HepG2 (cell line): ENCODE data around the gene ASB7. TPM values are rescaled to one million over a fixed set of nuclear protein-coding genes. Genes with fewer than 3 reads are reported as not detected.

ENCODE experiments used
- ATAC-seq: fragments of 200-7000 bp; cut with Tn5 transposase; 3 replicates; pipeline ENCODE4 v1.9.1; 2020; ENCODE audit warnings: mild to moderate bottlenecking, moderate library complexity
- BruUV-seq: library from RNA; stranded (reverse); fragments of 400-500 nt; replicated peaks from 2 replicates; lab custom pipeline; 2021; lab: Mats Ljungman, UMichigan
- CTCF ChIA-PET: fragments of 300-600 bp; formaldehyde crosslinking; extraction: SDS; loops from one replicate; lab custom pipeline; 2021; ENCODE audit warnings: low total read pairs, inconsistent platforms, low intra/inter-chr PET ratio; lab: Yijun Ruan, JAX
- POLR2A ChIA-PET: fragments of 350-600 bp; sonication (Branson Sonifier 250); formaldehyde crosslinking; loops from one replicate; lab custom pipeline; 2020; ENCODE audit warnings: antibody characterized with exemption, inconsistent platforms; lab: Yijun Ruan, JAX
- DNase-seq: peaks from one replicate; pipeline ENCODE4 v3.0.0-alpha.2; 2015; ENCODE audit warnings: low spot score
- FAIRE-seq: peaks from 3 replicates; lab custom pipeline; 2011; peaks lifted over from hg19 to GRCh38; lab: Jason Lieb, UNC
- H2AFZ ChIP-seq: one replicate; pipeline ENCODE4 v1.6.1; 2011; ENCODE audit warnings: low read length, inconsistent platforms
- H3K27ac ChIP-seq: fragments of 300-600 bp; 3 replicates; pipeline ENCODE4 v1.8.0; 2011; ENCODE audit warnings: mixed run types, mild to moderate bottlenecking, mixed read lengths, low read length, inconsistent platforms; ENCODE audit not compliant: insufficient read depth; ENCODE audit errors: extremely low read length
- H3K27me3 ChIP-seq, 2 experiments: fragments of 200-600 bp in 1 of 2; 2 replicates in 1 of 2; 3 replicates in 1 of 2; pipeline versions ENCODE4 v1.6.0 to v1.8.0; 2011; ENCODE audit warnings: low read length in 2 of 2, mild to moderate bottlenecking in 2 of 2, moderate library complexity in 2 of 2, inconsistent platforms in 1 of 2; ENCODE audit not compliant: insufficient read depth in 2 of 2, control insufficient read depth in 1 of 2
- H3K36me3 ChIP-seq, 2 experiments: fragments of 200-600 bp in 1 of 2; replicated peaks in 1 of 2; 2 replicates in 1 of 2; 3 replicates in 1 of 2; pipeline versions ENCODE4 v1.5.1 to v1.8.0; 2011; ENCODE audit warnings: low read length in 2 of 2, inconsistent platforms in 1 of 2; ENCODE audit not compliant: insufficient read depth in 2 of 2, control insufficient read depth in 1 of 2
- H3K4me1 ChIP-seq: 2 replicates; pipeline ENCODE4 v1.5.1; 2012; ENCODE audit warnings: low read length, inconsistent platforms; ENCODE audit not compliant: insufficient read depth
- H3K4me2 ChIP-seq: 2 replicates; pipeline ENCODE4 v1.6.0; 2011; ENCODE audit warnings: low read depth, low read length, inconsistent platforms
- H3K4me3 ChIP-seq, 3 experiments: fragments of 200-600 bp in 1 of 3; sonication (generic), shearing (Covaris generic) in 1 of 3; replicated peaks in 1 of 3; 2 replicates each; pipeline ENCODE4 v1.5.1; 2011 to 2016; ENCODE audit warnings: low read length in 3 of 3, inconsistent platforms in 2 of 3, low read depth in 2 of 3, mild to moderate bottlenecking in 2 of 3, control low read depth in 1 of 3, mixed read lengths in 1 of 3; ENCODE audit not compliant: insufficient read depth in 1 of 3
- H3K79me2 ChIP-seq: one replicate; pipeline ENCODE4 v1.6.1; 2011; ENCODE audit warnings: low read length, inconsistent platforms; ENCODE audit not compliant: insufficient read depth
- H3K9ac ChIP-seq: 2 replicates; pipeline ENCODE4 v1.6.0; 2011; ENCODE audit warnings: mild to moderate bottlenecking, low read depth, low read length, inconsistent platforms; ENCODE audit not compliant: insufficient read depth
- H3K9me3 ChIP-seq: 2 replicates; pipeline ENCODE4 v1.5.1; 2012; ENCODE audit warnings: mild to moderate bottlenecking, low read length
- H4K20me1 ChIP-seq: 2 replicates; pipeline ENCODE4 v1.6.0; 2011; ENCODE audit warnings: inconsistent platforms, mild to moderate bottlenecking, low read length, moderate library complexity; ENCODE audit not compliant: insufficient read depth
- CTCF ChIP-seq: sonication (generic); formaldehyde crosslinking; IDR thresholded peaks from 2 replicates; pipeline ENCODE4 v1.5.0; 2020; ENCODE audit warnings: mild to moderate bottlenecking, missing genetic modification reagents, moderate library complexity
- MAFG ChIP-seq: sonication (generic); formaldehyde crosslinking; IDR thresholded peaks from 2 replicates; pipeline ENCODE4 v1.5.1; 2020; ENCODE audit warnings: mild to moderate bottlenecking, missing genetic modification reagents
- SIN3A ChIP-seq: IDR thresholded peaks from 2 replicates; pipeline ENCODE4 v1.6.1; 2011; ENCODE audit warnings: low read depth, mild to moderate bottlenecking, control low read depth, low read length, borderline replicate concordance
- SNAI1 ChIP-seq: sonication (generic); formaldehyde crosslinking; IDR thresholded peaks from 2 replicates; pipeline ENCODE4 v1.5.0; 2020; ENCODE audit warnings: mild to moderate bottlenecking, missing genetic modification reagents, borderline replicate concordance
- SOX13 ChIP-seq, 3 experiments: fragments of 450-650 bp in 1 of 3; sonication (generic) in 1 of 3; formaldehyde crosslinking in 1 of 3; IDR thresholded peaks in 2 of 3; conservative IDR thresholded peaks in 1 of 3; 2 replicates each; pipeline versions ENCODE4 v1.5.0 to v1.6.1; 2016 to 2020; ENCODE audit warnings: antibody characterized with exemption in 1 of 3, mild to moderate bottlenecking in 1 of 3, missing compliant biosample characterization in 1 of 3, missing genetic modification reagents in 1 of 3, moderate library complexity in 1 of 3
- STAG1 ChIP-seq: sonication (generic); formaldehyde crosslinking; IDR thresholded peaks from 2 replicates; pipeline ENCODE4 v1.4.0; 2020; ENCODE audit warnings: missing genetic modification reagents
- ZNF136 ChIP-seq: sonication (generic); formaldehyde crosslinking; IDR thresholded peaks from 2 replicates; pipeline ENCODE4 v1.8.1; 2022; ENCODE audit warnings: low read depth, mild to moderate bottlenecking, moderate library complexity, missing genetic modification reagents
- ZNF335 ChIP-seq: sonication (generic); formaldehyde crosslinking; IDR thresholded peaks from 2 replicates; pipeline ENCODE4 v1.4.0; 2020; ENCODE audit warnings: missing genetic modification reagents
- ZNF484 ChIP-seq: sonication (generic); formaldehyde crosslinking; IDR thresholded peaks from 2 replicates; pipeline ENCODE4 v1.5.1; 2020; ENCODE audit warnings: mild to moderate bottlenecking, low read depth, missing genetic modification reagents, borderline replicate concordance
- ZNF501 ChIP-seq: sonication (generic); formaldehyde crosslinking; IDR thresholded peaks from 2 replicates; pipeline ENCODE4 v1.5.1; 2020; ENCODE audit warnings: mild to moderate bottlenecking, moderate library complexity, missing genetic modification reagents
- ZNF512B ChIP-seq: sonication (generic); formaldehyde crosslinking; IDR thresholded peaks from 2 replicates; pipeline ENCODE4 v1.5.1; 2020; ENCODE audit warnings: missing genetic modification reagents, mild to moderate bottlenecking, borderline replicate concordance
- ZNF670 ChIP-seq: sonication (generic); formaldehyde crosslinking; IDR thresholded peaks from 2 replicates; pipeline ENCODE4 v1.8.0; 2022; ENCODE audit warnings: mild to moderate bottlenecking, missing genetic modification reagents, borderline replicate concordance
- WGBS: methylation state at CpG from one replicate; pipeline ENCODE4 v1.1.6; 2017; ENCODE audit warnings: low lambda C conversion rate; 5-methylcytosine and 5-hydroxymethylcytosine counted together
- in situ Hi-C: cut with HindIII; loops from 2 replicates; pipeline ENCODE4 v1.10.0; 2017; ENCODE audit warnings: low pct_unique_long_range_greater_than_20kb; ENCODE audit not compliant: extremely low pct_ligation_motif_present
- intact Hi-C: fragments of 100-400 bp; cut with micrococcal nuclease; formaldehyde crosslinking; loops from one replicate; pipeline ENCODE4 v1.10.0; 2022; ENCODE audit not compliant: unreplicated experiment
- polyA plus RNA-seq, 8 experiments: library from polyadenylated mRNA; depleted of rRNA in 3 of 8; stranded (reverse) in 7 of 8; unstranded in 1 of 8; fragments of >200 nt; fragmentation: Illumina TruSeq in 4 of 8; extraction: Trizol in 4 of 8; gene quantifications; 2 replicates each; pipeline versions ENCODE4 v1.2.1 to v1.2.3, GENCODE V29; 2011 to 2016; ENCODE audit warnings: low read depth in 4 of 8, missing spikeins in 1 of 8, mixed read lengths in 1 of 8; ENCODE audit not compliant: insufficient read depth in 1 of 8
- total RNA-seq, 5 experiments: library from RNA; depleted of rRNA; stranded (reverse); fragments of >200 nt; fragmentation: Illumina TruSeq; extraction: Trizol; gene quantifications; 2 replicates each; pipeline ENCODE4 v1.2.3, GENCODE V29; 2016; ENCODE audit warnings: low read depth in 1 of 5

Gene ASB7
- total and polyA plus RNA-seq, 2 of the 13 experiments (the other 11 are each of a cell fraction or from before 2014, with no cell fraction given) = 7.7 to 12.1 TPM

- intact Hi-C loops = no loop called here
- TF ChIP-seq ZNF501 (no peak), STAG1 (CRISPR knock-in tag) (peak; percentile 34), CTCF (peak; percentile 43)
- no peak overlapping the region for H2AFZ ChIP-seq
- H3K27ac ChIP-seq = no peak overlapping the region
- no peaks in the 10 kb centered on the region for H3K4me1 ChIP-seq
- no peak for DNase-seq
- no peak overlapping the region for H3K9ac ChIP-seq
- no peaks in the 10 kb centered on the region for H3K79me2 ChIP-seq
- H3K27me3 ChIP-seq = peaks cover 0 to 7% of the 10 kb centered on the region in 2 experiments; a peak in 2 of 5 replicates
- H4K20me1 ChIP-seq = no peaks in the 10 kb centered on the region
- CTCF ChIA-PET = no interaction called here
- in situ Hi-C loops = loop anchor here (25.0 kb wide), 2 partner anchors 349 to 599 kb away; partner anchors contain the start of gene CHSY1
- 39% methylated on average over 8 of the region's 13 CpGs for WGBS
- POLR2A ChIA-PET = no interaction called here
- no peak for FAIRE-seq
- H3K4me3 ChIP-seq = no peak overlapping the region
- ATAC-seq = peak; percentile 87
- H3K4me2 ChIP-seq = no peak overlapping the region
- no peaks in the 10 kb centered on the region for H3K36me3 ChIP-seq
- H3K9me3 ChIP-seq = no peaks in the 10 kb centered on the region
- no TSS peak for BruUV-seq
These were observed 60.9 kb downstream of the ASB7 start for GRCh38 chr15:100663086-100663914.

GRCh38 chr15:100663915-100664281 lies 61.5 kb downstream of the ASB7 start:
- ChIA-PET CTCF (no interaction called here), POLR2A (no interaction called here)
- Histone ChIP-seq H3K79me2 (no peaks in the 10 kb centered on the region), H3K36me3 (no peaks in the 10 kb centered on the region), H3K9ac (no peak overlapping the region), H3K4me3 (no peak overlapping the region), H3K27ac (no peak overlapping the region), H3K4me2 (no peak overlapping the region), H3K4me1 (no peaks in the 10 kb centered on the region), H2AFZ (no peak overlapping the region), H3K27me3 (peaks cover 0 to 9% of the 10 kb centered on the region in 2 experiments; a peak in 2 of 5 replicates), H4K20me1 (no peaks in the 10 kb centered on the region), H3K9me3 (no peaks in the 10 kb centered on the region)
- BruUV-seq = no TSS peak
- intact Hi-C loops = no loop called here
- FAIRE-seq (no peak), DNase-seq (no peak), ATAC-seq (no peak)
- 30% methylated on average over 11 of the region's 11 CpGs for WGBS
- in situ Hi-C loops = loop anchor here (25.0 kb wide), 2 partner anchors 348 to 598 kb away; partner anchors contain the start of gene CHSY1
- TF ChIP-seq ZNF484 (CRISPR knock-in tag) (no peak), SIN3A (no peak), SOX13 (IDR thresholded peaks at IDR 0.05) (no peak), SOX13 (CRISPR knock-in tag; conservative IDR thresholded peaks at IDR 0.05 in 1 of 2, IDR thresholded peaks at IDR 0.05 in 1 of 2) (no peak), ZNF512B (CRISPR knock-in tag) (no peak), ZNF136 (CRISPR knock-in tag) (no peak), ZNF335 (CRISPR knock-in tag) (no peak), SNAI1 (no peak), MAFG (CRISPR knock-in tag) (no peak), ZNF670 (CRISPR knock-in tag) (no peak)
